Right lobe of liver (tissue), 6 donors: ENCODE measurements around the gene FAM89B. TPM values are rescaled to one million over a fixed set of nuclear protein-coding genes. Genes with fewer than 3 reads are reported as not detected.
A peak's percentile ranks its signal among the peaks of the same experiment; 100 is the strongest.
"Not testable (repeated sequence)": the region's sequence is repeated elsewhere in the genome, so short reads cannot be mapped to it uniquely, and the experiment has no call there.

Source experiments
- ATAC-seq, 4 donors: fragments of 200-7000 bp; cut with Tn5 transposase; one replicate each; pipeline ENCODE4 v1.9.1; 2020; ENCODE audit warnings: mild to moderate bottlenecking in 4 of 4, moderate library complexity in 4 of 4
- DNase-seq, 3 donors: peaks; one replicate each; pipeline ENCODE4 v3.0.0-alpha.2; 2020
- H3K27ac ChIP-seq, 3 donors: fragments of 200-600 bp; one replicate each; pipeline ENCODE4 v1.8.0; 2022
- H3K27me3 ChIP-seq, 2 donors: fragments of 200-600 bp; one replicate each; pipeline ENCODE4 v1.8.0; 2022
- H3K36me3 ChIP-seq, 4 donors: fragments of 200-600 bp; sonication (generic) in 1 of 4; one replicate each; pipeline versions ENCODE4 v1.5.1 to v1.8.0; 2017 to 2022; ENCODE audit warnings: control low read depth in 1 of 4
- H3K4me1 ChIP-seq, 4 donors: fragments of 200-600 bp; sonication (generic) in 1 of 4; one replicate each; pipeline versions ENCODE4 v1.5.1 to v1.8.0; 2017 to 2022; ENCODE audit warnings: control low read depth in 1 of 4
- H3K4me3 ChIP-seq, 3 donors: fragments of 200-600 bp; one replicate each; pipeline ENCODE4 v1.8.0; 2022
- H3K9me3 ChIP-seq, 4 donors: fragments of 200-600 bp; sonication (generic) in 1 of 4; one replicate each; pipeline versions ENCODE4 v1.5.1 to v1.8.0; 2017 to 2022; ENCODE audit warnings: control low read depth in 1 of 4
- CTCF ChIP-seq, 4 donors: fragments of 200-600 bp in 3 of 4; fragments of 450-650 bp in 1 of 4; IDR thresholded peaks; one replicate each; pipeline versions ENCODE4 v1.5.1 to v1.8.0; 2016 to 2022; ENCODE audit warnings: antibody characterized with exemption in 4 of 4, mild to moderate bottlenecking in 2 of 4
- POLR2A ChIP-seq: fragments of 450-650 bp; IDR thresholded peaks from one replicate; pipeline ENCODE4 v1.6.1; 2017; ENCODE audit warnings: antibody characterized with exemption, mild to moderate bottlenecking
- WGBS: methylation state at CpG from one replicate; pipeline ENCODE4 v1.1.6; 2018; ENCODE audit warnings: low coverage, low lambda C conversion rate; ENCODE audit not compliant: insufficient coverage; ENCODE audit errors: missing lambda C conversion rate; 5-methylcytosine and 5-hydroxymethylcytosine counted together
- intact Hi-C, 2 donors: fragments of 100-400 bp; cut with DNase I; formaldehyde crosslinking; loops; one replicate each; pipeline versions ENCODE4 v1.11.2 to v1.14.1; 2022
- long read RNA-seq: library from polyadenylated mRNA; unstranded; transcript quantifications from one replicate; pipeline ENCODE4 v2.0.0, GENCODE V29; 2019
- total RNA-seq, 6 experiments: library from RNA; depleted of rRNA in 2 of 6; stranded (reverse); fragments of >200 nt in 2 of 6; fragmentation: NEBNext Ultra II Directional in 3 of 6; extraction: Animal tissue kit (Norgen Biotek cat#: 25700) in 3 of 6; gene quantifications; one replicate each; pipeline versions ENCODE4 v1.1.0 to v1.2.4, GENCODE V29; 2016 to 2023
- donor health status: DM: no; HTN: yes; CAD: no.
- donor health status: DM: no; HTN: no; CAD: no.
- donor health status: DM: no; HTN: no; CAD: no.
- donor health status: DM: no; HTN: yes; CAD: no.
- donor health status: DM: no; HTN: yes; CAD: no.

The FAM89B gene
- total RNA-seq: 10 to 100 TPM; 12.8 to 20.6 (median 14.6) TPM
- long read RNA-seq, partial matches to known transcripts: 0 of 1 reads
- long read RNA-seq, other reads (novel, unspliced or antisense): 1 of 1 reads

GRCh38 chr11:65572356-65573051 is at the start of gene FAM89B:
Gene FAM89B, plus strand, starts transcription at chr11:65572538. Its CDS starts 132 bp downstream, at chr11:65572670.
- Histone ChIP-seq H3K36me3 (no peaks in the 10 kb centered on the region), H3K27me3 (no peaks in the 10 kb centered on the region), H3K4me1 (peaks cover 0 to 60% (median 20%) of the 10 kb centered on the region in 4 donors), H3K9me3 (no peaks in the 10 kb centered on the region), H3K4me3 (peak within 1 kb of the TSS; percentile 86 to 99 (median 93)), H3K27ac (peak within 1 kb of the TSS; percentile 31 to 83 (median 68))
- WGBS: 0% methylated on average over 27 of the region's 86 CpGs
- peak; percentile 15 to 43 (median 38) for ATAC-seq
- DNase-seq: peak; percentile 93
- intact Hi-C loops: loop anchor here in 1 of 2 donors (5.0 kb wide), 1 partner anchor 35 kb away; no protein-coding TSS in a partner anchor
- peak; percentile 60 for TF ChIP-seq POLR2A
- no peak for TF ChIP-seq CTCF (IDR thresholded peaks at IDR 0.05)

- H3K9me3 ChIP-seq, H3K36me3 ChIP-seq, H3K4me3 ChIP-seq, ATAC-seq, intact Hi-C loops, H3K27me3 ChIP-seq: not testable (repeated sequence)
- peak overlapping the region in 1 of 3 donors; percentile 13 for H3K27ac ChIP-seq
- peaks cover 0 to 39% (median 11%) of the 10 kb centered on the region in 4 donors for H3K4me1 ChIP-seq
- DNase-seq: peak in 2 of 3 donors; percentile 18 to 43
- WGBS: 38% methylated on average over 17 of the region's 18 CpGs
Observed at GRCh38 chr11:65522718-65523630, 49.4 kb upstream of the FAM89B start.

- H3K9me3 ChIP-seq, H3K27me3 ChIP-seq, ATAC-seq, H3K4me3 ChIP-seq, intact Hi-C loops, H3K36me3 ChIP-seq: not testable (repeated sequence)
- WGBS: 60% methylated on average over 4 of the region's 7 CpGs
- Histone ChIP-seq H3K27ac (peak overlapping the region; percentile 13 to 20 (median 15)), H3K4me1 (peaks cover 0 to 45% (median 14%) of the 10 kb centered on the region in 4 donors)
- peak in 2 of 3 donors; percentile 16 to 52 for DNase-seq
Observed at GRCh38 chr11:65523631-65523968, 48.7 kb upstream of the FAM89B start.

GRCh38 chr11:65524014-65524740 is 48.2 kb upstream of the FAM89B start:
- Histone ChIP-seq H3K9me3 (no peaks in the 10 kb centered on the region), H3K27ac (peak overlapping the region; percentile 15 to 29 (median 20)), H3K4me3 (no peak overlapping the region), H3K4me1 (peaks cover 0 to 51% (median 17%) of the 10 kb centered on the region in 4 donors), H3K27me3 (no peaks in the 10 kb centered on the region), H3K36me3 (peaks cover 0 to 8% (median 3%) of the 10 kb centered on the region in 4 donors)
- ATAC-seq: peak; percentile 1 to 4 (median 2)
- WGBS: 43% methylated on average over 5 of the region's 12 CpGs
- TF ChIP-seq CTCF (IDR thresholded peaks at IDR 0.05): no peak
- TF ChIP-seq POLR2A: no peak
- intact Hi-C loops: no loop called here
- peak in 2 of 3 donors; percentile 57 to 68 for DNase-seq
